GM12892 (cell line): ENCODE results near the gene CD81.

Experiments used
- POLR2A ChIP-seq: IDR thresholded peaks from 2 replicates; pipeline ENCODE4 v1.6.1; 2011; ENCODE audit warnings: low read depth, low read length, control low read depth
- POLR2AphosphoS5 ChIP-seq: IDR thresholded peaks from 2 replicates; pipeline ENCODE4 v1.6.1; 2011; ENCODE audit warnings: low read depth, low read length, control low read depth
- TAF1 ChIP-seq: IDR thresholded peaks from 2 replicates; pipeline ENCODE4 v1.6.1; 2011; ENCODE audit warnings: low read depth, mild to moderate bottlenecking, control low read depth, low read length, borderline replicate concordance

DNA sequence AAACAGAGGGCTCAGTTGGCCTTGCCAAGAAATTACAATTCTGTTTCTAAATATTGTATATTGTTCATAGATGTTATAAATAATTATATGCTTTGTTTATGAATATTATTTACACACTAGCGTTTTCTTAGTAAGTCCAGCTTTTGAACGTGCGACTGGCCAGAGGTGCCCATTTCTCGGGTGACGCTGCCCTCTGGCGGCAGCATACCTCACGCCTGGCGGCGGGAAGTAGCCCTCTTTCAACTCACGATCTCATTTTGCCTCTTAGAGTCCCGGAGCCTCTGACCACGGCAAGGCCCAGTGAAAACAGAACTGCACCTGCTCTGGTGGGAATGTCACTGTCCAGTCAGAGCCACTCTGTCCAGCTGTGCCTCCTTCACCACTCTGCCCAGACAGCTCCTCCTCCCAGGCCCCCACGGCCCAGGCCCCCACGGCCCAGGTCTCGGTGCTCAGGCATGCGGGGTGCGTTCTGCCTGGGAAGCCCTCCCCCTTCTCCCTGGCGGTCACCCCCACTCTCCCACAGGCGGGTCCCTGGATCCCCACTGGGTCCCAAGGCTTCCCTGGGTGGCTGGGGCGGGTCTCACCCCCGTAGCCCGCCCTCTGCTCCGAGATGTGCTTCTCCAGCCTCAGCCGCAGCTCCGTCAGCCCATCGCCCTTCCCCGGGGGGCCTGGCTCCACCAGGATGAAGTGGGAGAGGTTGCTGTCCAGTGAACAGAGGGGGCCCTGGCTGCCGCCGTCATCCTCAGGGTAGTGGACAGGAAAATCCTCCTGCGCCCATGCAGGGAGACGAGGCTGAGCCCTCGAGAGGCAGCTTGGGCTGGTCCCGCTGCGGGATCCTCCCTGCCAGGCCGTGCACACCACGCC lies 42.8 kb downstream of the CD81 start:
- TF ChIP-seq POLR2A (no peak), TAF1 (no peak), POLR2AphosphoS5 (no peak)
